ENCODE data around the gene IFFO2.

Gene IFFO2

GRCh38 chr1:18861082-18861481 is 95.4 kb downstream of the IFFO2 start:
- TF ChIP-seq CTCF (conservative IDR thresholded peaks at IDR 0.05) = no peak
- no peak overlapping the region for H3K27ac ChIP-seq

GRCh38 chr1:18859560-18859959 is 96.9 kb downstream of the IFFO2 start, which contains the start of gene TAS1R2:
Gene TAS1R2, minus strand, starts transcription at chr1:18859660. Its CDS starts 0 bp downstream, at chr1:18859660.
- TF ChIP-seq CTCF (conservative IDR thresholded peaks at IDR 0.05) = no peak
- H3K27ac ChIP-seq = no peak within 1 kb of the TSS

- TF ChIP-seq CTCF (conservative IDR thresholded peaks at IDR 0.05) = no peak
- no peak overlapping the region for H3K27ac ChIP-seq
Measured at GRCh38 chr1:18858070-18858688, 98.3 kb downstream of the IFFO2 start.

GRCh38 chr1:18856435-18856834 is 100.0 kb downstream of the IFFO2 start:
- no peak overlapping the region for H3K27ac ChIP-seq
- no peak for TF ChIP-seq CTCF (conservative IDR thresholded peaks at IDR 0.05)

- H3K27ac ChIP-seq = no peak overlapping the region
- TF ChIP-seq CTCF (conservative IDR thresholded peaks at IDR 0.05) = no peak
Measured at GRCh38 chr1:18855573-18855972, 100.9 kb downstream of the IFFO2 start.

- no peak for TF ChIP-seq CTCF (conservative IDR thresholded peaks at IDR 0.05)
- no peak overlapping the region for H3K27ac ChIP-seq
Measured at GRCh38 chr1:18854331-18855025, 102.0 kb downstream of the IFFO2 start.
